ENCODE results near the gene JUP. TPM values are rescaled to one million over a fixed set of nuclear protein-coding genes. Genes with fewer than 3 reads are reported as not detected.

Gene JUP
- total RNA-seq, 1 experiment from 2014 or later: 27.5 TPM

- DNase-seq (ENCODE audit: low read depth): no peak
Measured at GRCh38 chr17:41810659-41811548, 24.4 kb upstream of the JUP start.

- DNase-seq (ENCODE audit: low read depth): no peak
Measured at GRCh38 chr17:41806685-41807445, 20.4 kb upstream of the JUP start.

GRCh38 chr17:41803049-41804020 is 16.8 kb upstream of the JUP start:
- no peak for DNase-seq (ENCODE audit: low read depth)

GRCh38 chr17:41801374-41802271 is 15.1 kb upstream of the JUP start:
- DNase-seq (ENCODE audit: low read depth): peak; percentile 66

- DNase-seq (ENCODE audit: low read depth): no peak
Measured at GRCh38 chr17:41800601-41801373, 14.3 kb upstream of the JUP start.

GRCh38 chr17:41799366-41799765 is 12.9 kb upstream of the JUP start:
- DNase-seq (ENCODE audit: low read depth): no peak

- DNase-seq (ENCODE audit: low read depth): no peak
Measured at GRCh38 chr17:41797377-41797776, 10.9 kb upstream of the JUP start.

GRCh38 chr17:41796121-41796895 is 9.8 kb upstream of the JUP start:
- no peak for DNase-seq (ENCODE audit: low read depth)

GRCh38 chr17:41794540-41794975 is 8.0 kb upstream of the JUP start:
- no peak for DNase-seq (ENCODE audit: low read depth)

GRCh38 chr17:41793784-41794539 is 7.5 kb upstream of the JUP start:
- DNase-seq (ENCODE audit: low read depth): no peak

- peak; percentile 74 for DNase-seq (ENCODE audit: low read depth)
Measured at GRCh38 chr17:41792845-41793783, 6.6 kb upstream of the JUP start.

GRCh38 chr17:41787021-41787418 is 509 bp upstream of the JUP start:
- DNase-seq (ENCODE audit: low read depth): no peak

- DNase-seq (ENCODE audit: low read depth): peak; percentile 24
Measured at GRCh38 chr17:41785859-41786226, 668 bp downstream of the JUP start.

GRCh38 chr17:41785091-41785858 is 1.2 kb downstream of the JUP start:
- DNase-seq (ENCODE audit: low read depth): no peak

GRCh38 chr17:41784207-41784744 is 2.2 kb downstream of the JUP start:
- DNase-seq (ENCODE audit: low read depth): peak; percentile 68

- no peak for DNase-seq (ENCODE audit: low read depth)
Measured at GRCh38 chr17:41782142-41782541, 4.4 kb downstream of the JUP start.

Data from RPMI7951 (cell line).